Stimulated activated CD4-positive, alpha-beta T cell treated with anti-CD3 and anti-CD28 coated beads, Interleukin-2, amount 100 ng/mL, for 48 hours (primary cell): ENCODE results near the gene AMZ1.
A peak's percentile ranks its signal among the peaks of the same experiment; 100 is the strongest.
"Not testable (repeated sequence)": the region's sequence is repeated elsewhere in the genome, so short reads cannot be mapped to it uniquely, and the experiment has no call there.

Experiments
- DNase-seq, 2 donors: peaks; one replicate each; pipeline ENCODE4 v3.0.0-alpha.2; 2020

AMZ1 gene

GRCh38 chr7:2692543-2692942 is 4.5 kb downstream of the AMZ1 start:
- DNase-seq = no peak

GRCh38 chr7:2693420-2694121 is 5.6 kb downstream of the AMZ1 start:
- DNase-seq = not testable (repeated sequence)

GRCh38 chr7:2694122-2694436 is 6.1 kb downstream of the AMZ1 start:
- not testable (repeated sequence) for DNase-seq

- DNase-seq = peak; percentile 28 to 49
Measured at GRCh38 chr7:2698581-2699288, 10.7 kb downstream of the AMZ1 start.

GRCh38 chr7:2699289-2699620 is 11.3 kb downstream of the AMZ1 start:
- DNase-seq = no peak

- no peak for DNase-seq
Measured at GRCh38 chr7:2700141-2700850, 12.3 kb downstream of the AMZ1 start.

- DNase-seq = no peak
Measured at GRCh38 chr7:2701424-2701823, 13.4 kb downstream of the AMZ1 start.

GRCh38 chr7:2701832-2702593 is 14.0 kb downstream of the AMZ1 start:
- no peak for DNase-seq

- no peak for DNase-seq
Measured at GRCh38 chr7:2702594-2702957, 14.6 kb downstream of the AMZ1 start.

GRCh38 chr7:2705371-2706096 is 17.5 kb downstream of the AMZ1 start:
- no peak for DNase-seq

- no peak for DNase-seq
Measured at GRCh38 chr7:2706685-2707126, 18.7 kb downstream of the AMZ1 start.

- DNase-seq = no peak
Measured at GRCh38 chr7:2707481-2707880, 19.5 kb downstream of the AMZ1 start.

GRCh38 chr7:2708041-2708440 is 20.0 kb downstream of the AMZ1 start:
- no peak for DNase-seq

GRCh38 chr7:2708547-2709310 is 20.7 kb downstream of the AMZ1 start:
- no peak for DNase-seq

GRCh38 chr7:2709553-2710285 is 21.7 kb downstream of the AMZ1 start:
- peak; percentile 71 to 82 for DNase-seq

- DNase-seq = no peak
Measured at GRCh38 chr7:2710286-2710655, 22.3 kb downstream of the AMZ1 start.

- DNase-seq = no peak
Measured at GRCh38 chr7:2710901-2711551, 23.0 kb downstream of the AMZ1 start.

- DNase-seq = no peak
Measured at GRCh38 chr7:2711895-2712675, 24.1 kb downstream of the AMZ1 start.

GRCh38 chr7:2713370-2713769 is 25.4 kb downstream of the AMZ1 start:
- DNase-seq = no peak

GRCh38 chr7:2713978-2714377 is 26.0 kb downstream of the AMZ1 start:
- DNase-seq = no peak
